Measurements from ENCODE around the gene INPP5A.

Gene INPP5A

DNA sequence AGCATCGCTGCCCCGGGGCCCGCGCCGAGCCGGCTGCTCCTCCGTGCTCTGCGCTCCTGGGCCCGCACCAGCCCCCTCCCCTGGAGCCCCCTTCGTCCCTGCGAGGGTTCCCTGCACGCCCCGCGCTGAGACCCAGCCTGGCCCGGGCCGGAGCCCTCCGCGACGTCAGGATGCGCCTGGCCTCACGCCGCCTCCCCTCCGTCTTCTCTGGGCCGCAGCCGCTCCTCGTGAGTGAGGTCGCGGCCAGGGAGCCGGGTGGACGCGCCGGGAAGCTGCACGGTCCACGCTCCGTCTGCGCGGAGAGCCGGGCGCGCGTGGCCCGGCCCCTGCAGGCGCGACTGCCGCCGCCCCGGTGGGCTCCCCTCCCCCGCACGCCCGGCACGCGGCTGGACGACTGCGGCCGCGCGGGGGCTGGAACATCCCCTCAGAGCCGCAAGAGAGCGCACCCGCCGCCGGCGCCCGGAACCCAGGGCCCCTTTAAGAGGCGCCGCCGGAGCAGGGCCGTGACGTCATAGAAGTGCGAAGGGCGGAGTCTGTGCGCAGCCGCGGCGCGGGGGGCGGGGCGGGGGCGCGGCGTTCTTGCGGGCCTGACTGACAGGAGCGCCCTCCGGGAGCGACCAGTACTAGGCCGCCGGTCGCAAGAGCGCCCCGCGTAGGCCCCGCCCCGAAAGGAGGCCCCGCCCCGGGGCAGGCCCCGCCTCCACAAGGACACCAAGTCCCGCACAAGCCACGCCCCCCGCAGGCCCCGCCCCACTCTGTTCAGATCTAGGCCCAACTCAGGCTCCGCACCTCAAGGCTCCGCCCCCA, 507 bp upstream of the INPP5A start:
- DNase-seq = peak; percentile 100

DNA sequence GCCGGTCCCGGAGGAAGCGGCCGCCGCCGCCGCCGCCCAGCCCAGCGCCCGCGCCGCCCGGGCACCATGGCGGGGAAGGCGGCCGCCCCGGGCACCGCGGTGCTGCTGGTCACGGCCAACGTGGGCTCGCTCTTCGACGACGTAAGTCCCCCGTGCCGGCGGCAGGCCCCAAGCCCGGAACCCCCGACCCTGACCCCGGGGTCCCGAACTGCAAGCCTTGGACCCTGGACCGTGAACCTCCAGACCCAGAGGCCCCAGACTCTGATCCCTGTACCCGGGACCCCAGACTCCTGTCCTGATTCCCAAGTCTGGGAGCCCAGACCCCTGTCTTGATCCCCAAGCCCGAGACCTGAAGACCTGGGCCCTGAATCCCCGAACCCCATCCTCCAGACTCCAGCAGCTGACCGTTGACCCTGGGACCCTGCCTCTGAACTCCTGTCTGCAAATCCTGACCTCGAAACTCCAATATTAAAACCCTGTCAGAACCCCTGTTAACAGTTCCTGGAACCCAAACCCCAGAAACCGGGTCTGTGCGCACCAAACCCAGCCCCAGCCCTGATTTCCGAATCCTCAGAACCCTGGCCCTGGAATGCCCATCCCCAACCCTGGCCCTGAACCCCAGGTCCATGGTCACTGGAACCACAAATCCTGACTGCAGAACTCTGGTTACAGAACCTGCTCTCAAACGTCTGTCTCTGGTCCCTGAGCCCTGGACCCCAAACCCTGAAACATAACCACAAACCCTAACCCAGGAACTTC, 623 bp downstream of the INPP5A start:
- DNase-seq = no peak

DNA sequence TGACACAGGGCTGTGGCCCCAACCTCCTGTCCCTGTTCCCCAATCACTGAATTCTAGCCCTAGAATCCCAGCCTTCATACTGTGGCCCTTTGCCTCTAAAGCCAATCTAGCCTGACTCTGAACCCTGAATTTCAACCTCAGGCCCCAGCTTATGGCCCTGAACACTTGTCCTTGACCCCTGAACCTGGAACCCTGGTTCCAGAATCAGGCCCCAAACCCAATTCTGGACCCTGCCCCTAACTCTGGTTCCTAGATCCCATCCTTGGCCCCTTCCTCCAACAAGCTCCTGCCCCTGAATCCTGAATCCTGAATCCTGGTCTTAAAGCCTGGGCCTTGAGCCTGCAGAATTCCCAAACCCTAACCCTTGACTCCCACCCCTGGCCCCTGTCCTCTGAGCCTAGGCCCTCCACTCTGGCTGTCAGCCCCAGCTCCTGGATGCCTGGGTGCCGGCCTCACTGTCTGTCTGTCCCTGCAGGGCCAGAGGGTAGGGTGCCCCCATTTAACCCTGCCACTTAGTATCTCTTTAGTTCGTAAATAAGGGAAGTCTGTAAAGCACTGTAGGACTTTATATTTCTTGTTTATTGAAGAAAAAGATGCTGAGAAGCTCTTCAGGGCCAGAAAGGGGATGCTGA, 1.3 kb downstream of the INPP5A start:
- DNase-seq = no peak

DNA sequence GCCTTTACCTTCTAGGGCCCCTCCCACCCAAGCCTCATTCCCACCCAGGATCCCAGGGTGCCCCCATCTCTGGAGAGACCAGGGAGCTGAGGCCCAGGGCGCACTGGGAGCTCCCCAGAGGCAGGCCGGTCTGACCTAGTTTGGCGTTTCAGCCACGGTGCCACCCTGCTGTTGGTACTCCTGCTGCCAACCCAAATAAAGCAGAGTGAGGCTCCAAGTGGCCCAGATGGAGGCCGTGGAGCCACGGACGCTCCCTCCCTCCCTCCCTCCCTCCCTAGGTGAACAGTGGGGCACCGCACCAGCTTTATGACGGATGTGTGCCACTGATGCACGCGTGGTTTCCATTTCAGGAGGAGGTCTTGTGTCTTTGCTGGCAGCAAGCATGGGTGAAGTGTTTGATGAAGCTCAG, 1.8 kb downstream of the INPP5A start:
- DNase-seq = no peak

DNA sequence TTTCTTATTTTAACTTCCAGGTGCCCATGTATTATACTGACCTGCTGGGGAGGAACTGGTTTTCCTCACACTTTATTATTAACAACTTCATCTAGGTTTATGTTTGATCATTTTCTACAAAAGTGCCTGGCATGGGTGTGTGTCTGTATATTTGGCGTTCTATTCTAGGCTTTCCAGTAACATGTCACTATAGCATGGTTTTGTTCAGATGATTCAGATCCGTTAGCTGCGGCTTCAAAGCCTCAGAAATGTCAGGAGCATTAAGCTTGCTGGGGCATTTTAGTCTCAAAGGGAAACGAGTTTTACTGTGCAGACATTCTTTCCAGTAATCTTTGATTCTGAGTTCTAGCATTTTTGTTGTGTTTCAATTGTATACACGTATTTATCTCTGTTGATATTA, 2.3 kb downstream of the INPP5A start:
- no peak for DNase-seq

DNA sequence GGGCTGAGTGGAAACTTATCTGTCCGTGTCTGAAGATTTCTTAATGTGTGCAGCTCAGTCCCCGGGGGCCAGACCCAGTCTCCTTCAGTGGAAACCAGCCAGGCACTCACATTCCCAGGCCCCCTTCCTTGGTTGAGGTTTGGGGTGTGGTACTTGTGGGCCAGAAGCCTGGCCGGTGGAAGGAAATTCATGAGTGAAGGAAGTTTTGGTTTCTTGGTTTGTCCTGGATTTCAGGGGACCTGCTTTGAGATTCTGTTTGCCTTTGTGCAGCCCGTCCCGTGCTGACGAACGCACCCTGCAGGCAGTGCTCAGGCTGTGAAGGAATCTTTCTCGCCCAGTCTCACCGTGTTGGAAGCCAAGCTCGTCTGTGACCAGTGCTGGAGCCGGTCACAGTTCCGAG, 2.9 kb downstream of the INPP5A start:
- DNase-seq = no peak

DNA sequence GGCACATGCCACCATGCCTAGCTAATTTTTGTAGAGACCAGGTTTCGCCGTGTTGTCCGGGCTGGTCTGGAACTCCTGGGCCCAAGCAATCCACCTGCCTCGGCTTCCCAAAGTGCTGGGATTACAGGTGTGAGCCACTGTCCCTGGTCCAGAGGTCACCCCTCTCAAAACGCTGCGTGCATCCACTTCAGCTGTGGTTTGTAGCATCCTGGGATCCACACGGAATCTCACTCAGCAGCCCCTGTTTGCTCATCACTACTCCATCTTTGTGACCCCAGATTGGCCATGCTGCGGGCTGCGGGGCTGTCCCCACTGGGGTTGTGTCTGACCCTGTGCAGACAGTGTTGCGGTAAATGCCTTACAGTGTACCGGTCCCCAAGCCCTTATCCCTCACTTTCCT, 3.5 kb downstream of the INPP5A start:
- no peak for DNase-seq

DNA sequence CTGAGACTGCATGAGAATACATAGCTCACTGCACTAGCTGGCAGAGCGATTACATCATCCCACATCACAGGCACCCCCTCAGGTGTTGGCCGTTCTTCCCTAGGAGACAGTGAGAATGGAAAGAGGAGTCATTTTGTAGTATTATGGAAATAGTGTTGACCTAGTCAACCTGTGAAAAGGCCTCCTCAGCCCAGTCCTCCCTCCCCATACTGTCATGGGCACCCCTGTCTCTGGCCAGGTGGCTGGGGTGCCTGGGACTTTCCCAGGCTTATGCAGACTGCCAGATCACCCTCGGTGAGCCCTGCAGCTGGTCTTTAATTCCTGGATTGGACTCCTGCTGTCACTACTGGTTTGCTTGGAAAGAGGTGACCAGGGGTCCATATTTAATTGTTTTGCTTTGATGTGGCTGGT, 4.0 kb downstream of the INPP5A start:
- no peak for DNase-seq

DNA sequence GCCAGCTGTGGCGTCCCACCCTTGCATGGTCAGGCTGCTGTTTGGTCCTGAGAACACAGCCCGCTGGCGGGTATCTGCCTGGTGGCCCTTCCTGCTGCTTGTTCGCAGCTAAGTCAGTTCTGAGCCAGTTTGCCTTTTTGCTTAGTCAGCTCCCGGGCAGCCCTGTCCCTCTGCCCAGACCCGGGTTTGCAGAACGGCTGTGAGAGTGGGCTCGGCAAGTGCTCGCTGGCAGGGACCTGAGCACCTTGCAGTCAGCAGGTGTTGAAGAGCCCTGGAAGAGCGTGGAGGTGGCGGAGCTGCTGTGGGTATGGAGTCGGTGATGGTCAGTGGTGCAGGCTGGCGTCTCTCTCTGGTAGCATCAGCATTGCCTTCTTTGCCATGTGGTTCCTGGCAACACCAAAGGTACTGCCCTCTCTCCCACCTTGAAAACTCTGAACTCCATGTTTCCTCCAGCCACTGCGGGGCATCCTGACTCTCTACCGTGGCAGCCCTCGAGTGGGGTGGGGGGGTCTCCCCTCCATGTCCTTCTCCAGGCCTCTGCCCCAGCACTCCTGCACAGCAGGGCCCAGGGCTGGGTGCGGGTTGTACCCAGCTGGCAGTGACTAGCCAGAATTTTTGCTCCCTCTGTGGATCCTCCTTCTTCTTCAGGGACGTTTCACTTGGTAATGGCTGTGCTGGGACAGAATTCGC, 4.6 kb downstream of the INPP5A start:
- no peak for DNase-seq

DNA sequence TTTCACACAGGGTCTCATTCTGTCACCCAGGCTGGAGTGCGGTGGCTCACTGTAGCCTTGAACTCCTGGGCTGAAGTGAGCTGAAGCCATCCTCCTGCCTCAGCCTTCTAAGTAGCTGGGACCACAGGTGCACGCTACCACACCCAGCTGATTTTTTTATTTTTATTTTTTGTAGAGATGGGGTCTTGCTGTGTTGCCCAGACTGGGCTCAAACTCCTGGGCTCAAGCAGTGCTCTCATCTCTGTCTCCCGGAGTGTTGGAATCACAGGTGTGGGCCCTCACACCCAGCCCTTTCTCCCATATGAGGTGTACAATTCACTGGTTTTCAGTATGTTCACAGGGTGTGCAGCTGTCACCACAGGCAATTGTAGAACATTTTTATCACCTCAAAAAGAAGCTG, 5.2 kb downstream of the INPP5A start:
- DNase-seq = no peak

DNA sequence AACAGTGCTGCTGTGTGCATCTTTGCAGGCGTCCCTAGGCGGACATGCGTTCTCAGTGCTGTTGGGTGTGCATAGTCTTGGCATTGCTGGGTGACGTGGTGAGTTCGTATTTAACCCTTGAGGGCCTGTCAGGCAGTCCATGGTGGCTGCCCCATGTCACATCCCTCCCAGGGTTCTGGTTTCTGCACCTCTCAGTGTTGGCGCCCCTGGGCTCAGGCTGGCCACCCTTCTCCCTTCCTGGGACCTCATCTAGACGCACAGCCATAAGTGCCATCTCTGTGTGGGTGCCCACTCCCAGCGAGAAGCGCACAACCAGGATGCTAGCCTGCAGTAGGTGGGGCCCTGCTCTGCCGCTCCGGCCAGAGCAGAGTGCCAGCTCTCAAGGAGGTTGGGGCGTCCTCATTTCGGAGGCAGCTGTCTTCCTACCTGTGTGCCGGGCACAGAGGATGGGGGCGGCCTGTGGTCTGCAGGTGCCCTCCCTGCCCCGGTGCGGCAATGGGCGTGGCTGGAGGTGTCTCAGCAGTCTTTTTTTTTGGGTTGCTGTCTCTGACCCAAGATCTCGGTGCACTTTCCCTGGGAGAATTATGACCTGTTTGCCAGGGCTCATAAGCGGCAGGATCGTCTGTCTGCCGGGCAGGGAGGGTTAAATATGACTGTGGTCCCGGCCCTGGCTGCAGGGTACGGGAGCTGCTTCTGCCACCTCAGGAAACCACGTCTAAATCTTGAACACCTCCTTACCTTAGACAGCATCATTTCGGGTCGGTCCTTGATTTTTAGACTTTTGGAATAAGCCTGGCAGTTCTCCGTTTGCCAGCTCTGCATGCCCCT, 6.5 kb downstream of the INPP5A start:
- no peak for DNase-seq

DNA sequence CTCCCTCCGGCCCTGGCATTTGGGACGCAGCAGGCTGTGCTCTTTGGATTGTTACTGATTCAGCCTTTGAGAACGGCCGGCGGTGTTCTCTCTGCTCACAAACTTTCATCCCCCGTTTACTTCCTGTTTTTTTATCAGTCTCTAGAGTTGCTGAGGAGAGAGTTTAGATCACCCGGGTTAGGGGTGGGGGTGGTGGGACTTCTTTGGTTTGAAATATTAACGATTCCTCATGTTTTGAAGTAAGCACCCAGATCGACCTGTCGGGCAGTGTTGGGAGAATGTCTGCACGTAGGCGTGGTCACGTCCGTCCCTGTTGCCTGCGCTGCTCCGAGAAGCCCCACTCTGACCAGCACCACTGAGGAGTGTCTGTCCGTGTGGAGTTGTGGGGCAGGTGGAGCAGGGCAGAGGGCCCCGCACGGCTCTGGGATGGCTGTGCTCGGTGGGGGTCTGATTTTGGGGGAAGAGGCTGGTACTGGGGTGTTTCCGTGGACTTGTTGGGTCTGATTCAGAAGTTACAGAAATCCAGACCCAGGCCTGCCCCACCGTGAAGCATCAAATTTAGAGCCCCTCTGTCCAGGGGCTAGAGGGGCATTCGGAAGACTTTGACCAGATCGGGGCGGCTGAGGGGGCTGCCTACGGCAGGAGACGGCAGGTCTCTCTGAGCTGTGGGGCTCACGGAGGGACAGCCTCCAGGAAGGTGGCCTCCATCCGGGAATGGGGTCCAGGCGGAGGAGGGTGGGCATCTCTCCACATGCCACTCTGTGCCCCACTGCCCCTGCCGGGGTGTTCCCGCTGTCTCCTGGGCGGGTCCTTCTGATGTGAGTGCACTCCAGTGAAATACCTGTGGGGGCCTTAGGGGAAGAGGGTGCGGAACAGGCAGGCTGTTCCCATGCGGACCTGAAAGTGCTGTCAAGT, 7.4 kb downstream of the INPP5A start:
- DNase-seq = no peak

DNA sequence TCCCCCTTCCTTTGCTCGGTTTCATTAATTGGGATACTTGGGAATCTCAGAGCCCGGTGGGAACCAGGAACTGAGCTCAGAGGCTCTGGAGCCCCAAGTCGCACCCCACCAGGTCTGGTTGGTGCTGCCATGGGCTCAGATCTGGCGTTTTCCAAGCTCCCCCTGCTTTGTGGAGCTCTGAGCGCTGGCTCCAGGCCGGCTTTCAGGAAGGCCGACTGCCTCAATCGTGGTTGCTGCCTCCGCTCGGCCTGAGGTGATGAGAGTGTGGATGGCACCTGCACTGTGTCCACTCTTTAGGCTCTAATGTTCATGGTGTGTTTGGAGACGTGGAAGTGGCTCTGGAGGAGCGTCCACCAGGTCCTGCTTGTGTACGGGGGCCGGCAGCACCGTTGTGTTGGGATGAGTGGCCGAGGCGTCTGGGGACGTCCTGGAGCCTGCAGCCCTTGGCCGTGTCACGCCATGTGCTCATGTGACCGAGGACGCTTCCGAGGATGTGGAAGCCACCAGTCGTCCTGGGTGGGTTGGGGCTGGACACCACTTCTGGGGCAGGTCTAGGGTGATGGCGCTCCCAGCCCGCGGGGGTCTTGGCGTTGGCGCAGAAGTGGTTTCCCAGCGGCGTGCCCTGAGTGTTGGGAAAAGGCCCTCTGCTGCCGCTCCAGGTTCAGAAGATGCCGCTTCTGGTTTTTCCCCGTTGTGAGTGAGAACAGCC, 8.2 kb downstream of the INPP5A start:
- DNase-seq = no peak

DNA sequence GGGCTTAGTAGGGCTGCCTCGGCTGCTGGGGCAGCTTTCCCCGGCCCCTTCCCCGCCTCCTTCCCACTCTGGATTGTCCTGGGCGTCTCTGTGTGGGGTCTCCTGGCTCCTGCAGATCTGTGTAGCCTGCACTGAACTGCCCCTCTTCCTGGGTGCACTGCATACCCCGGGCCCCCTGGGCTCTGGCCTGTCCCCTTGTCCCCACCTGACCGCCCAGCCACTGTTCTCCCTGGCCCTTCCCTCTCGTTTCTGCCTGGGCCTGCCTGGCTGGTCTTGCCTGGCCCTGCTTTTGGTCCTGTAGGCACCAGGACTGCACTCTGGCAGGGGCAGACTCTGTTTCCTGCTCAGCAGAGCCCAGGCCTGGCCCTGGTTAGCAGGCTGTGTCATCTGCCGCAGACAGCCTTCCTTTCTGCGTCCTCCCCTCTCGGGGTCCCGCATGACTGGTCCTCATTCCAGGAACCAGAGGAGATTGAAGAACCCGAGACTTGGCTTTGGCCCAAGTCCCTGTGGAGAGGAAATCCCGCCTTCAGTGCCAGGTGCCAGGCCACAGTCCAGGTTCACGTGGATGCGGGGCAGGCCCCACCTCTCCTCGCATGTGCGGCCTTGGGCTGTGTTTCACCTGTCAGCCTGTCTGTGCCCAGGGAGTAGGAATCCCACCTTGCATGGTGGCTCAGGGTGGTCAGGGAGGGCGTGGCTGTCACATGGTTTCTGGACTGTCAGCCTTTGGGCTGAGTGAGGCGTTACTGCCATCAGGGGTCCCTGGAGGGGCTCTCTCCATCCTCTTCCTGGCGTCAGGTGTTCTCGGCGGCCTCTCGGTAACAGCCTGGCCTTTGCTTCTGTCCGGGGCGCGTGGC, 9.2 kb downstream of the INPP5A start:
- no peak for DNase-seq

DNA sequence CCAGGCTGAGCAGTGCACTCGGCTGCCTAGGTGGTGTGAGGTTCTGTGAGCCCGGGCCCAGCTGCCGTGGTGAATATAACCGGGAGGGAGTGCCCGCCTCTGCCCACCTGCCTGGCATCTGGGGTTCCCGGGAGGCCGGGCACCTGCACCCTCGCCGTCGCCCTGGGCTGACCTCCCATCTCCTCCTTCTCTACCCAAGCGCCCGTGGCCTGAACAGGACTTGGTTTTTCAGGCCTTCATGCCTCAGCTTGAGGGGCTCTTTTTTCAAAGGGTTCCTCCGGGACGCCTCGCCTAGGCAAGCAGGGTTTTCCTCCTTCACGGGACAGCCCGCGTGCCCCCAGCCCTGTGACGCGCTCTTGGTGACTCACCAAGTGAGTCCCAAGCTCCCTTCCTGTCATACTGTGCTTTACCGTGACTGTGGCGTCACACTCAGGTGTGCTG, 9.9 kb downstream of the INPP5A start:
- DNase-seq = no peak

DNA sequence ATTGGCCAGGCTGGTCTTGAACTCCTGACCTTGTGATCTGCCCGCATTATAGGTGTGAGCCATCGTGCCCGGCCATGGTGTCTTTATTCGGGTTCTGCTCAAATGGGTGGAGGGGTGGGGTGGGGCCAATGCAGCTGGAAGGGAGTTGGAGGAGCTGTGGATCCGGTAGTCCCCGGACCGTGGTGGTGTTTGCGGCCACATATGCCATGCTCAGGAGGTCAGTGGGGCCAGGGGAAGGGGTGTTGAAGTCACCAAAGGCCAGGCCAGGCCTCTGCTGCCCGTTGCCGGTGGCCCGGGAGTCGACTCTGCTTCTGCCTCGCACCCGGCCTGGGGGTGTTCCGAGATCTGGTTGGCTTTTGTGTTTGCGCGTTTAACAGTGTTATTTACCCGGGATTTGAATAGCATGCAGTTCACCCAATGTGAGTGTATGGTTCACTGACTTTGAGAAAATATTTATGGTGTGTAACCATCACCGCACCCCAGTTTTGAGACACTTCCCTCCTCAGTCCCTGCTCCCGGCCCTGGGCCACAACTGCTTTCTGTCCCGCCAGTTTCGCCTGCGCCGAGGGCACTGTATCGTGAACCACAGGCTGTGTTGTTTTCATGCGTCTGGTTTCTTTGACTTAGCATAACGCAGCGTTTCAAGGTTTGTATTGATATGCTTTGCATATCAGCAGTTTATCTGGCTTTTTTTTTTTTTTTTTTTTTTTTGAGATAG, 10.7 kb downstream of the INPP5A start:
- no peak for DNase-seq

DNA sequence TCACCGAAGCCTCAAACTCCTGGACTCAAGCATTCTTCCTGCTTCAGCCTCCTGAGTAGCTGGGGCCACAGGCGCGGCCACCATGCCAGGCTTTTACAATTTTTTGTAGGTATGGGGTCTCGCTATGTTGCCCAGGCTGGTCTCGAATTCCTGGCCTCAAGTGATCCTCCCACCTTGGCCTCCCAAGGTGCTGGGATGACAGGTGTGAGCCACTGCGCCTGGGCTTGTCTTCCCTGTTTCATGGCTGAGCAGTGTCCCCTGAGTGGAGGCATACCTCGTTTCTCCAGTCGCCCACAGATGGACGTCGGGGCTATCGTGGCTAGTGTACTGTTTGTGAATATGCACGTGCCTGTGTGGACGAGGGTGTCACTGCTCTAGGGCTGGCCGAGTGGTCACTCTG, 11.3 kb downstream of the INPP5A start:
- no peak for DNase-seq

DNA sequence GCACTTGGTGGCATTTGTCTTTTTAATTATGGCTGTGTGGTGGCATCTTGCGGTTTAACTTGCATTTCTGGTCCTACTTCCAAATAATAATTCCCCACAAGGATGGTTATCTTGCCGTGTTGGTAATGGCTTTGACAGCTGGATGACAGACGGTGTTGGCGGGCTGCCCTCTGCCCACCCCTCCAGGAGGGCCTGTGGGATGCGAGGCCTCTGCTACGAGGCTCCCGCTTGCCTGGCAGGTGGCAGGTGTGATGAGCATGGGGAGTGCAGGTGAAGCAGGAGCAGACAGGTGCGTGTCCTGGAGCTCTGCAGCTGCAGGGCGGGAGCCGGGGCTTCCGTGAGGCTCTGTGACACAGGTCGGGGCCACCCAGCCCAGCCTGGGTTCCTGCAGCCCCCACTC, 11.8 kb downstream of the INPP5A start:
- DNase-seq = no peak

Data from activated CD4-positive, CD25-positive, alpha-beta regulatory T cell (primary cell).